Measurements from ENCODE around the gene FAM219B. TPM values are rescaled to one million over a fixed set of nuclear protein-coding genes. Genes with fewer than 3 reads are reported as not detected.

The FAM219B gene
- total RNA-seq, 2 experiments from 2014 or later, result 52.3 to 67.6 TPM

GRCh38 chr15:74851960-74852359, 54.7 kb downstream of the FAM219B start:
- intact Hi-C loops (cut with micrococcal nuclease; ENCODE audit: unreplicated experiment), result no loop called here
- no peaks in the 10 kb centered on the region for H3K9me3 ChIP-seq (ENCODE audit: low read length)
- TF ChIP-seq CTCF (conservative IDR thresholded peaks at IDR 0.05; ENCODE audit: low read length) (no peak), EZH2phosphoT487 (IDR thresholded peaks at IDR 0.05; ENCODE audit: borderline replicate concordance, low read depth, low read length) (no peak)
- peaks cover 12% of the 10 kb centered on the region for H3K4me1 ChIP-seq (ENCODE audit: insufficient read depth, low read length, poor library complexity, severe bottlenecking)
- H4K20me1 ChIP-seq (ENCODE audit: insufficient read depth, low read length), result no peaks in the 10 kb centered on the region
- ChIA-PET POLR2A (no interaction called here), CTCF (ENCODE audit: unreplicated experiment) (interaction anchor here (1.1 kb wide), 1 partner anchor 50 kb away, joined by 3 read pairs; no protein-coding TSS in a partner anchor)
- no peak overlapping the region for H3K4me2 ChIP-seq (ENCODE audit: low read length)
- H3K9me2 ChIP-seq (ENCODE audit: insufficient read depth, low read length), result no peaks in the 10 kb centered on the region
- peaks cover 6% of the 10 kb centered on the region; the same call in 1 of the 2 replicates for H3K79me2 ChIP-seq (ENCODE audit: insufficient read depth, low read depth, low read length)
- H2AFZ ChIP-seq (ENCODE audit: low read length), result no peak overlapping the region
- no peak overlapping the region for H3K4me3 ChIP-seq (ENCODE audit: low read depth, low read length, poor library complexity, severe bottlenecking)
- DNase-seq (ENCODE audit: low spot score), result no peak
- no TSS peak for BruUV-seq (replicated peaks)
- H3K36me3 ChIP-seq (ENCODE audit: insufficient read depth, low read length), result peaks cover 63% of the 10 kb centered on the region
- H3K27ac ChIP-seq (ENCODE audit: low read depth, low read length, poor library complexity, severe bottlenecking), result no peak overlapping the region

- intact Hi-C loops (cut with micrococcal nuclease; ENCODE audit: unreplicated experiment), result no loop called here
Observed at GRCh38 chr15:74850393-74850792, 56.3 kb downstream of the FAM219B start.

More at GRCh38 chr15:74850393-74850792, 56.3 kb downstream of the FAM219B start:
- no peak overlapping the region for H3K27ac ChIP-seq (ENCODE audit: low read depth, low read length, poor library complexity, severe bottlenecking)
- no peak overlapping the region for H3K4me2 ChIP-seq (ENCODE audit: low read length)
- H3K9me3 ChIP-seq (ENCODE audit: low read length), result no peaks in the 10 kb centered on the region
- no peaks in the 10 kb centered on the region for H4K20me1 ChIP-seq (ENCODE audit: insufficient read depth, low read length)
- no peak overlapping the region for H3K4me3 ChIP-seq (ENCODE audit: low read depth, low read length, poor library complexity, severe bottlenecking)
- no peak for DNase-seq (ENCODE audit: low spot score)
- POLR2A ChIA-PET, result no interaction called here
- CTCF ChIA-PET (ENCODE audit: unreplicated experiment), result no interaction called here
- peaks cover 61% of the 10 kb centered on the region for H3K36me3 ChIP-seq (ENCODE audit: insufficient read depth, low read length)
- no peak overlapping the region for H2AFZ ChIP-seq (ENCODE audit: low read length)
- H3K79me2 ChIP-seq (ENCODE audit: insufficient read depth, low read depth, low read length), result no peaks in the 10 kb centered on the region
- BruUV-seq (replicated peaks), result no TSS peak
- H3K9me2 ChIP-seq (ENCODE audit: insufficient read depth, low read length), result no peaks in the 10 kb centered on the region
- TF ChIP-seq EZH2phosphoT487 (IDR thresholded peaks at IDR 0.05; ENCODE audit: borderline replicate concordance, low read depth, low read length) (no peak), CTCF (conservative IDR thresholded peaks at IDR 0.05; ENCODE audit: low read length) (no peak)
- peaks cover 3% of the 10 kb centered on the region for H3K4me1 ChIP-seq (ENCODE audit: insufficient read depth, low read length, poor library complexity, severe bottlenecking)

Other genes starting within 250 kb of the FAM219B start
- 13.4 and 15.1 TPM in 2 replicates for gene EDC3, start 210.8 kb downstream of the FAM219B start, total RNA-seq (2014; rRNA removed; shearing (Covaris generic))
- gene EDC3, start 210.8 kb downstream of the FAM219B start, total RNA-seq (2022), result 43.5 and 51.4 TPM in 2 replicates
- not detected in 2 replicates for gene CYP1A1, start 181.3 kb downstream of the FAM219B start, total RNA-seq (2014; rRNA removed; shearing (Covaris generic))
- gene CYP1A1, start 181.3 kb downstream of the FAM219B start, total RNA-seq (2022), result 0.22 and 0.29 TPM in 2 replicates
- gene CYP1A2, start 158.0 kb downstream of the FAM219B start, total RNA-seq (2014; rRNA removed; shearing (Covaris generic)), result not detected in 2 replicates
- not detected in 2 replicates for gene CYP1A2, start 158.0 kb downstream of the FAM219B start, total RNA-seq (2022)
- gene CSK, start 124.8 kb downstream of the FAM219B start, total RNA-seq (2014; rRNA removed; shearing (Covaris generic)), result 106 and 112 TPM in 2 replicates
- 318 and 355 TPM in 2 replicates for gene CSK, start 124.8 kb downstream of the FAM219B start, total RNA-seq (2022)
- gene LMAN1L, start 94.0 kb downstream of the FAM219B start, total RNA-seq (2014; rRNA removed; shearing (Covaris generic)), result 0.09 TPM in 1 of 2 replicates, not detected in the other
- 0.37 and 0.38 TPM in 2 replicates for gene LMAN1L, start 94.0 kb downstream of the FAM219B start, total RNA-seq (2022)
- 0.35 and 0.57 TPM in 2 replicates for gene CPLX3, start 80.2 kb downstream of the FAM219B start, total RNA-seq (2014; rRNA removed; shearing (Covaris generic))
- 1.5 and 2.1 TPM in 2 replicates for gene CPLX3, start 80.2 kb downstream of the FAM219B start, total RNA-seq (2022)
- gene ULK3, start 63.7 kb downstream of the FAM219B start, total RNA-seq (2014; rRNA removed; shearing (Covaris generic)), result 22.2 and 31.7 TPM in 2 replicates
- 30.2 and 46.4 TPM in 2 replicates for gene ULK3, start 63.7 kb downstream of the FAM219B start, total RNA-seq (2022)
- 21.3 and 24.6 TPM in 2 replicates for gene SCAMP2, start 33.5 kb downstream of the FAM219B start, total RNA-seq (2014; rRNA removed; shearing (Covaris generic))
- gene SCAMP2, start 33.5 kb downstream of the FAM219B start, total RNA-seq (2022), result 50.7 and 55.2 TPM in 2 replicates
- 43.3 and 58.9 TPM in 2 replicates for gene MPI, start 16.8 kb downstream of the FAM219B start, total RNA-seq (2014; rRNA removed; shearing (Covaris generic))
- 51.3 and 67.2 TPM in 2 replicates for gene MPI, start 16.8 kb downstream of the FAM219B start, total RNA-seq (2022)
- gene COX5A, start 31.2 kb upstream of the FAM219B start, total RNA-seq (2014; rRNA removed; shearing (Covaris generic)), result 87.2 and 168 TPM in 2 replicates
- gene COX5A, start 31.2 kb upstream of the FAM219B start, total RNA-seq (2022), result 364 and 391 TPM in 2 replicates
- gene RPP25, start 49.9 kb upstream of the FAM219B start, total RNA-seq (2014; rRNA removed; shearing (Covaris generic)), result 2.6 and 3.0 TPM in 2 replicates
- 1.8 and 2.2 TPM in 2 replicates for gene RPP25, start 49.9 kb upstream of the FAM219B start, total RNA-seq (2022)
- 18.6 and 29.4 TPM in 2 replicates for gene SCAMP5, start 88.7 kb upstream of the FAM219B start, total RNA-seq (2014; rRNA removed; shearing (Covaris generic))
- gene SCAMP5, start 88.7 kb upstream of the FAM219B start, total RNA-seq (2022), result 43.7 and 51.6 TPM in 2 replicates
- 32.0 and 44.3 TPM in 2 replicates for gene PPCDC, start 116.7 kb upstream of the FAM219B start, total RNA-seq (2014; rRNA removed; shearing (Covaris generic))
- 40.3 and 48.3 TPM in 2 replicates for gene PPCDC, start 116.7 kb upstream of the FAM219B start, total RNA-seq (2022)

Measured in OCI-LY7 (cell line).